Activated CD4-positive, alpha-beta T cell treated with anti-CD3 and anti-CD28 coated beads, Interleukin-2, amount 50 U/mL, for 1 hour (primary cell): ENCODE data around the gene FAM163B.

Experiments used
- DNase-seq: peaks from one replicate; pipeline ENCODE4 v3.0.0-alpha.2; 2020

FAM163B gene

DNA sequence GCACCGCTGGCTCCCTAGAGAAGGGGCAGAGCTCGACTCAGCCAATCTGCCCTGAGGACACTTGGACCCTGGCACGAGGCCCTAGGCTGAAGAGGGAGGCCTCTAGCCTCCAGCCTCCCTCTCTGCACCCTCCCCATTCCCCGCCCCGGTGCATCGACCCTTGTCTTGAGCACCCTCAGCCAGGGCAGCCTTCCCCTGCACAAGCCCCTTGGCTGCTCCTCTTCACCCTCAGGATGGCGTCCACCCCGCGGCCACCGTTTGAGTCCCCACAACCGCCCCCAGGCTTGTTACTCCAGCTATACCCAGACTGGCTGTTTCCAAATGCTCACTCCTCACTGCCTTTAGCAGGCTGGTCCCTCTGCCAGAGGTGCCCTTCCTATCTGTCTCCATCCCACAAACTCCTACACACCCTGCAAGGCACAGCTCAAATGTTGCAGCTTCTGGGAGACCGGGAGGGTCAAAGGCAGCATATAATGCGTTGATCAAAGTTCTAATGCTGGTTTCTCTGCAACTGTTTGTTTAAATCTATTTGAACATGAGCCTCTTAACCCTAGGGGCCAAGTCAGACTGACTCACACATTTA, 6.5 kb upstream of the FAM163B start:
- no peak for DNase-seq

DNA sequence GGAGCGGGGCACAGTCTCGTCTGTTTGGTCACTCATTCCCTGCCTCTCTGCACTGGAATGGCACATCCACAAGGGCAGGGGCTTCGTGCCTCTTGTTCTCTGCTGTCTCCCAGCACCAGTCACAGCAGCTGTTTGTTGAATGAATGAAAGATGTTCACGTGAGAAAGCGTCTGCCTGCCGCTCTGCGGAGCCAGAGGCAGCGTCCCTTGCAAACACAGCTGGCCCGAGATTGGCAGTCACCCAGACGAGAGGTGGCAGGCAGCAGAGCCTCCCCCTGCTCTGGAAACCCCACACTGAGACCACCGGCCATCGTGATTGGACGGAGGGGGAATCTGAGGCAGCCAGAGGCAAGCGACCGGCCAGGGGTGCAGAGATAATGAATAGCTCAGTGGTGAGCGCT, 6.0 kb upstream of the FAM163B start:
- DNase-seq = no peak

DNA sequence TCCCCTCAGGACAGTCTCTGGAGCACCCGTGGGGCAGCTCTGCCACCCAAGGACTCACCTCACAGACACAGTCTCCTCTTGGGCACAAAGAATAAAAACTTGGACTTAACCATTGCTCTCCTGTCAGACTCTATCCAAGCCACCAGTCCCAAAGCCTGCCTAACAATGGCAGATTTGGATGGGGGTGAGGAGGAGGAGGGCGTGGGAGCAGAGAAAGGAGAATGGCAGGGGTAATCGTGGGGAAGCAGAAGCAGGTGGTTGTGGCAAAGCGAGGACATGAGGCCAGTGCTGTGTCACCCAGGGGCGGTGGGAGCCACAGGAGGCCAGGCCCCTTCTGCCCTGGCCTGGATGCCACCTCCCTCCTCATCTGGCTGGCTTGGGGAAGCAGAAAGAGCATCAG, 5.5 kb upstream of the FAM163B start:
- no peak for DNase-seq

DNA sequence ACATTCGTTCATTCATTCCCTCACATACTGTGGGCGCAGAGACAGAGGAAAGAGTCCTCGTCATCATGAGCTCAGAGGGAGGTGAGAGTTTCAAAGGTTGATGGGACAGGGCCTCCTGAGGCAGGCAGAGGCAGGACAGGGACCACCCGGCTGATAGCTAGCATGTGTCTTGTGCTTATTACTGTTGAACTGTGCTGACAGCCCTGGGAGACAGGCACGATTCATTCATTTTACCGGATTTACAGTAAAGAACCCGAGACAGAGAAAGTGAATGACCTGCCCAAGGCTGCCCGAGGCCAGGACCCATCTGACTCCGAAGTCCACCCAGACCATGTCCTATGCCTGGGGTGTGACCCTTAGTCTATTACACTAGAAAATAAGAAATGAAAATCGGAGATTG, 4.9 kb upstream of the FAM163B start:
- DNase-seq = no peak

DNA sequence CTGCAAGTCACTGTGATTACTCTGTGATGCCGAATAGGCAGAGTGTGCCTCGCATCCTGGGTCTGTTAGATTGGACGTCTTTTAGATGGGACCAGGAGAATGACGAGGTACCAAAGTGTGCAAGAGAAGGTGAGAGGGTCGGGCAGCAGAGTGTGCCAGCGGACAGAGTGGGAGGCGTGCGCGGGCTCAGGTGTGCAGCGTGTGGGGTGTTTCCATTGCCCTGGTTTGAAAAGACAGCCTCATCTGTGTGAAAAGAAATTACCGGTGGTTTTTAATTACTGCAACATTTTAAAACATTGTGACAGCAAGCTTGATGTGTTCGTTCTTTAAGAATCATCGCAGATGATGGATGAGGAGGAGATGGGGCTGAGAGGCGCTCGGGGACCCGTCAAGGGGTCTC, 4.2 kb upstream of the FAM163B start:
- DNase-seq = no peak

DNA sequence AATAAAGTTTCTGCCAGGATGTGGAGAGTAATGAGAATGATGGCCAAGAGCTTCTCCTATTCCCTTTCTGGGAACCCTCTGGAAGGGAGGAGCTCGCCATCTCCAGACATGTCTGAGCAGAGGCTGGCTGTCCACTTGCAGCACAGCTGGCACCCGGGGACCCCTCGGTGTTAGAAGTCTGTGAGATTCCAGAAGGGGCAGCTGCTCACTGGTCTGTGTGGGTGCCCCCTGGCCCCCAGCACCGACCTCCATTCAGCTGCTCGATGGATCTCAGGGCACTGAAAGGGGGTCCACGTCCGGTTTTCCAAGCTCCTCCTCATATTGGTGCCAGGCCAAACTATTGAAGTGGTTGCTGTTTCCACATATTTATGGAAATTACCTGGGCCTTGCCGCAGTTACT, 3.6 kb upstream of the FAM163B start:
- DNase-seq = no peak

DNA sequence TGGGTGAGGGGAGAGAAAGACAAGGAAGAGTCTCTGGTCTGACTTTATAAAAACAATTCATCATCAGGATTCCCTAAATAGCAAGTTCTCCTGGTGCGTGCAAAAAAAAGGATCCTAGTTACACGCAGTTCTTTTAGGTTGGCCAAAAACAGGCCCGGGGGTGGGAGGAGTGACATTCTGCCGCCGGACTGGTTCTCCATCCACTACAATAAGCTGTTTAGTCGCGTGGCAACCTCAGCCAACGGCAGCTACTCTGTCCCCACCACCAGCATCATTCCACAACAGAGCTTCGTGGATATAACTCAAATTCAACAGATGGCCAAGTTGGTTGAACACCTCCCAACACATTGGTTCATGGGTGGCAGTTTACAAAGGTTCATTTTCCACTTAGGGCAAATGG, 2.9 kb upstream of the FAM163B start:
- DNase-seq = no peak

DNA sequence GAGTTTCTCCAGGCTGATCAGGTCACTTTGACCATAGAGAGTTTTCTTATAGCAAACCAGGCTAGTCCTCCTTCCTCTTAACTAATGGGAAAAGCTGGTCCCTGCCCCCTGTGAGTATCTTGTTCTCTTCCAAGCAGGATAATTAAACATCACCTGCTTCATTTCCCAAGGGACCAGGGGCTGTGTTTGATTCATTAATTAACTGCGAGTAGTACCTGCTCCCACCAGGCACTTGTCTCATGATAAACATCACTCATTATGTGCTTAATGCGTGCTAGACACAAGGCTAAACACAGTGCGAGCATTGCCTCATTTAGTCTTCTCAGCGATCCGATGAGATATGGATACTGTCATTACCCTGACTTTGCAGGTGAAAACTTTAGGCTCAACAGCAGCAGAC, 1.7 kb upstream of the FAM163B start:
- no peak for DNase-seq

DNA sequence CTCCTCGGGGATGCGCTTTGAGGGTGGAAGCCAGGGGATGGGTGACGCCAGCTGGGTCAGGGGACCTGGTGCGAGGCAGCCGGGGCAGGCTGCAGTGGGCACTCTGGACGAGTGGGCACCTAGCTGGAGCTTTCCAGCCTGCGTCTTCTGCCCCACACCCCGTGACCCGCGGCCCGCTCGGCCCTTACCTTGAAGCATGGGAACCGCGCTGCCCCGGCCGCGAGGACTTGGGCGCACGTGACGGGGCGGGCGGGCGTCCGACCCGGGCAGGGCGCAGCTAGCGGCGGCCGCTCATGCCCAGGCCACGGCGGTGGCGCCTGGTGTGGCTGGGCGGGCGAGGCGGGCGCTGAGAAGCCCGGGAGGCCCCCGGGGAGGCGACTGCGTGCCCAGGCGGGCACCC, 300 bp downstream of the FAM163B start:
- no peak for DNase-seq

DNA sequence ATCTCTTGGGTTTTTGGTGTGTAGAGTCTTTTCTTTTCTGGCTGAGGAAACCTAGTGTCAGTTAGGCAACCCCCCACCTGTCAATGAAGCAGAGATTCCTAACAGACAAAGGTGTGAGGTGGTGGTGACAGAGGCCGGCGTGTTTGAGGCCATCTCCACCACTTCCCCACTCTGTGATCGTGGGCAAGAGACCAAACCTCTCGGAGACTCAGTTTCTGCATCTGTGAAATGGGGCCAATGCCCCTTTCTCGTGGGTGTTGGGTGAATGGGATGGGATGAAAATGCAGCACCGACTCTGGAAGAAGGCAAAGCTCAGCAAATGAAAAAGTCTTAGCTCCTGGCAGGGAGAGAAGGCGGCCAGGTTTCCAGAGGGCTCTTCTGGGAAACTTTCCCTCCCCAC, 807 bp downstream of the FAM163B start:
- no peak for DNase-seq

DNA sequence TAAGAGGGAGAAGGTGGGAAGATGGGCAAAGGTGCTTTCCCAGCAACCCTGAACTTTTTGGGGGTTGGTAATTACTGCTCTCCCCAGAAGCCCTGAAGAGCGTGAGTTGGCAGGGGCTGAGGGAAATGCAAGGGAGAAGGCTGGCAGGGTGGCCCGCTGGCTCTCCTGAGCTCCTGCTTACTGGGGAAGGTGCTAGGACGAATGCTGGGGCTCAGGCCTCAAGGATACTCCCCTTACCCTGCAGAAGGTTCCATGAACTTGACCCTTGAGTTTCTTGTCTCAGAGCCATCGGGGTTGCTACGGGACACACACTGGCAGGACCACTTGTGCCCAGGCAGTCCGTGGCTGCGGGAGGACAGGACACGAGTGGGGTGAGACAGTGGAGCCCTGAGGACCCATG, 1.2 kb downstream of the FAM163B start:
- DNase-seq = no peak

DNA sequence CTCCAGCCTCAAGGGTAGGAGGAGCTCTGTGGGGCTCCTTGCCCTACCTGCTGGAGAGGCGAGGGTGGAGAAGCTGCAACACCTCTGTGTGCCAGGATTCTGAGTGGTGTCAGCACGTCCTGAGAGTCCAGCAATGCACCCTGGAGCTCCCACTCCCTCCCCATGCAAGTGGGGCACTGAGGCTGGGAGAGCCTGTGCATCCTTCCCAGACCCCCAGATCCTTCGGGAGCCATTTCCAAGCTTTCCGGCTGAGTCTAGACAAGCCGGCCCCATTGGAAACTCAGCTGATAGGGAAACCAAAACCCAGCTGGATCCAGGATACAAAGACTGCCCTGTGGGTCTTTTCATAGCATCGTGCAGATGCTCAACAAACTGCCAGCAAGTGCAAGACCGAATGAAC, 1.8 kb downstream of the FAM163B start:
- no peak for DNase-seq

DNA sequence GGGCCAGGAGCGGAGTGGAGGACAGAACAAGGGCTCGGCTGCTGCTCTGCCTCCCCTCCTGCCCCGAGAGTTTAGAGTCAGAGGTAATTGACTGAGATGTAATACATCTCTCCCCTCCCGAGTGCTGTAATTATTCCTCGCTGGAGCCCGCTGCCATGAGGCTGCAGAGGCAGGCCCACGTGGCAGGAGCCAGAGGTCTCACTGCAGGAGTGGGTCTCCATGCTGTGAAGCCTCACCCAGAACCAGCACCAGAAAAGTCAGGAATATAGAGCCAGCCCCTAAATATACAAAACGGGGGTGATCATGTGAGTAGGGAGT, 2.5 kb downstream of the FAM163B start:
- no peak for DNase-seq

DNA sequence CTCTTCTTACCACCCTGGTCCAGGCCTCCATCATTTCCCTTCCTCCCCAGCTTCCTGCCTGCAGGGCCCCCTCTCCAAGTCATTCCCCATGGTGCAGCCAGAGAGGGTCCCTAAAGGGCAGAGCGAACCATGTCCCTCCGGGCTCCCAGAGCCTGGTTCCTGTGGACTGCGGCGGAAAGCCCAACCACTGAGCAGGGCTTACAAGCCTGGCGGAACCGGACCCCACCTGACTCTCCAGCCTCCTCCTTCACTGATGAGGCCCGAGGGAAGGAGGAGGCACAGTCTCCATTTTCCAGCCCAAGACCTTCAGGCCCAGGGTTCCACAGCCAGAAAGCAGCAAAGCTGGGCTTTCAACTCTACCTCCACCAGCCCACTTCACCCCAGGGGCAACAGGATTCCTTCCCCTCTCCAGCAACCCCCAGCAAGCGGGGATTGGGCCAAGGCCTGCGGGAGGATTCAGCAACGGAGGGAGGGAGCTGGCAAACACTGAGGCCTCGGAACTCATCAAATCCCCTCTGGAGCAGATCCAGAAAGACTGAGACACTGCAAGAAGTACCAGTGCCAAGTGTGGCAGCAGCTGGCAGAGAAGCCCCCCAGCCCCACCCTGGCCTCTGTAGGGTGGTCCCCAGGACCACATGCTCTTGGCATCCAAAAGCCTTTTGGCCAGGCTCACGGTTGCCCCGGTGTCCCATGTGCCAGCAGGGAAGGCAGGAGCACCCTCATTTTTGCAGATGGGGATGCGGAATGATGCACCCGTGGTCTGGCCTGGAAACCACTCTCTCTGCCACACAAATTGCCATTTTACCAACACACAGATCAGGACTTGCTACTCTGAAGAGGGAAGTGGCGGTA, 3.1 kb downstream of the FAM163B start:
- no peak for DNase-seq

DNA sequence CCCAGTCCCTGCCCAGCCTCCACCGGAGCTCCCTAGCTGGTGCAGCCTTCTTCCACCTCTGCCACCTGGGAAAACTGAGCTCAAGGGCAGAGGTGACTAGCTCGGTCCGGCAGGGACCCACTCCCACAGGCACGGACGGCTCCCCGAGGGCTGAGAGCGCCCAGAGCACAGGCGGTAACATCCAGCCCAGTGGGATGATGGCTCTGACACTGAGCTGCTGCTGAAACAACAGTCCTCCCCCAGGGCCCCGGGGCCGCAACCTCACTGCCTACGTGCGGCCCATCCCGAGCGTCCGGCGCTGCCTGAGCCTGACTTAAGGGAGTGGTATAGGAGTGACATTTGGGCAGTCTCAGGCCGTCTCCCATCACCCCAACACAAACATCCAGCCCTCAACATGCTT, 3.7 kb downstream of the FAM163B start:
- DNase-seq = no peak

DNA sequence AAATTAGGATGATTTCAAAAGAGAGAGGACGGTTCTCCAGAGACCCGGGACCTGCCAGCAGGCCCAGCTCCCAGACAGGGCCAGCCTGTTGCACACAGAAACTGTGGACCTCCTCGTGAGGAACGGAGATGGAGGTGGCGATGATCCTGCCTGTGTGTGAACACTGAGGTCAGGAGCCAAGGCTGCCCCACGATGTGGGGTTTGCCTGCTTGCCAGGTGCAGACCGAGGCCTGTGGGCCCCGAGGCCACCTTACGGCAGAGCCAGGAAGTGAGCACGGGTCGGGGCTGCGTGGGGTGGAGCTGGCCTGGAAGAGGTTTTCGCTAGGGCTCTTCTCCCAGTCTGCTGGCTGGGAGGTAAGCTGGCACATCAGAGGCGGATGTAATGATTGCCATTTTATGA, 4.3 kb downstream of the FAM163B start:
- no peak for DNase-seq

DNA sequence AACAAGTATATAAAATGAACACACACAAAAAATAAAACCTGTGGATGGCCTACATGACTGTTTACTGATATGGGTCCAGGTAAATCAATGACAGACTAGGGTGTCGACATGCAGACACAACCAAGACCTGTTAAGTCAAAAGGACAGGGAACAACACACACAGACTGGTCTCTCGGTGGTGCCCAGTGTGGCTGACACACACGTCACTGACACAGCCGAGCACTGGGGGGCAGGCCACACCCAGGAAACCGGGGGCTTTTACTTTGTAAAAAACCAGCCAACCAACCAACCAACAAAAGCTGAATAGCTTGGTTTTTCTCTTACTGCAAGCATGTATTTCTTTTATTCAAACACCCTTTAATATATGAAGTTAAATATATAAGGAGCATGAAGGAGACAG, 5.0 kb downstream of the FAM163B start:
- peak; percentile 30 for DNase-seq

DNA sequence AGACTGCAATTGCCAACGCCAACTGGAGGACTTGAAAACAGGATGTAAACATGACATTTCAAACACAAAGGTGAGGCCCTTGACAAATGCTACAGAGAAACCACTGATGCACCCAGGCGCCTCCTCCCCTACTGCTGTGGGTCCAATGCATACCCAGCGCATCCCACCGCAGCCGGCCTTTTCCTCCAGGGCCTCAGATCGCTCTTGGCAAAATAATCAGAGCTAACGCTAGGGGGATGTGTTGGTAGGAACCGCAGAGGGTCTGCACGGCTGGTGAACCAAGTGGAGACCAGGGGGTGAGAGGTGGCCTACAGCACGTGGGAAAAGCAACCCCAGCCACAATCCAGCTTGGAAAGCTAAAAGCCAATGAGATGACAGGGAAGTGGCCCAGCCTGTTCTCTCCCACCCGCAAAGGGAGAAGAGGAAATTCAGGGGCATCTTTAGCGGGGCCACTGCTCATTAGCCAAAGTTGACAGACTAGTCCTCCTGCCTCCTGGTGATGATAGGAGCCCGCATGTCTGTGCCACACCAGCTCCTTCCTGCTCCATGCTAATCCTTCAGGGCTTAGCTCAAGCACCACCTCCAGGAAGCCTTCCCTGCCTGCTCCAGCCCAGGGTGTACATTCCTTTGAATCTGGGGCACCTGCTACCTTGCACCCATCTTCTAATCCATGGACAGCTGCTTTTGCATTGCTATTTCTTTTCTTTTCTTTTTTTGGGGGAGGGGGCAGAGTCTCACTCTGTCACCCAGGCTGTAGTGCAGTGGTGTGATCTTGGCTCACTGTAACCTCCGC, 5.9 kb downstream of the FAM163B start:
- DNase-seq = no peak

DNA sequence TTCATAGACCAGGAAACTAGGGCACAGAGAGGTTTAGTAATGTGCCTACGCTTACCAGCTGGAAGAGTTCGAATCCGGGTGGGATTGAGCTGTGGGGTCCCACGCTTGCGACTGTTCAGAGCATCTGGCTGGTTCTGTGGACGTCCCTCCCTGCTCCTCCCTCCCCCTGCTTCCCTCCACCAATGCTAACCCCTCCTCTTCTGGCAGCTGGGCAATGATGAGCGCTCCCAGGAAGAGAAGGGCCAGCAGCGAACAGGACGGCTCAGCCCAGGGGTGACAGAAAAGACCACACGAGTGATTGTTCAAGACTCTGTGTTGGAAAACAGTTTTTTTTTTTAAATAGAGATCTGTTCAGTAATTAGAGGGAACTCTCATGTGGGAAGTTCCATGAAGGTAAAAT, 6.9 kb downstream of the FAM163B start:
- no peak for DNase-seq

DNA sequence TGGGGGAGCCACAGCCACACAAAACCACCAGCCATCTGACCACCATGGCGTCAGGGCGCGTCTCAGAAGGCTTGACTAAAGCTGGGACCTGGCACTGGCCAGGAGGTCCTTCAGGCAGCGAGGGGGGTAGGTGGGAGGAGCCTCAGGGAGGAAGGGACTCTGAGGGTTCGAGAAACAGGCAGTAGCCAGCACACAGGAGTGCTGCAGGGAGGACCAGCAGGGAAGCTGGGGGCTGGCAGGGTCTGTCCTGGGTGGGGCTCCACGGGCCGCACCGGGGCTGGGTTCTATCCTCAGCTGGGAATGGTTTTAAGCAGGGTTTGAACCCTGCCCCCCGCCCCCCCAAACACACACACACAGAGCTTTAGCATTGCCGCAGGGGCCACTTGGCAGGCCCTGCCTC, 7.4 kb downstream of the FAM163B start:
- DNase-seq = no peak

DNA sequence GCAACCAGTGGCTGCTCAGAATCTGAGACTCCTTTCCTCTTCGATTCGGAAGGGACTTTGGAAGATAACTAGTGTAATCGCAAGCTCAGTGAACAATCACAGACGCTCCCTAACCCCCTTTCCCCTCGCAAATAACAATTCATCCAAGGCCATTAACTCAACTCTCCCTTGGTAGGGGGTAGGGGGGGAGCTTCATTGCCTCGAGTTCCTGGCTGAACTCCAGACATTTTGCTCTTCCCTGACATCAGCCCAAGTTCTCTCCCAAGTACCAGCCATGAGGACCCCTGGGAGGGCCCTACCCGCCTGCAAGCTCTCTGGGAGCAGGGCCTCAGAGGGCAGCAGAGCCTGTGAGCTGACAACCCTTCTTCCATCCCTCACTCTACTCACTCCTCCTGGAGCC, 8.4 kb downstream of the FAM163B start:
- DNase-seq = no peak

DNA sequence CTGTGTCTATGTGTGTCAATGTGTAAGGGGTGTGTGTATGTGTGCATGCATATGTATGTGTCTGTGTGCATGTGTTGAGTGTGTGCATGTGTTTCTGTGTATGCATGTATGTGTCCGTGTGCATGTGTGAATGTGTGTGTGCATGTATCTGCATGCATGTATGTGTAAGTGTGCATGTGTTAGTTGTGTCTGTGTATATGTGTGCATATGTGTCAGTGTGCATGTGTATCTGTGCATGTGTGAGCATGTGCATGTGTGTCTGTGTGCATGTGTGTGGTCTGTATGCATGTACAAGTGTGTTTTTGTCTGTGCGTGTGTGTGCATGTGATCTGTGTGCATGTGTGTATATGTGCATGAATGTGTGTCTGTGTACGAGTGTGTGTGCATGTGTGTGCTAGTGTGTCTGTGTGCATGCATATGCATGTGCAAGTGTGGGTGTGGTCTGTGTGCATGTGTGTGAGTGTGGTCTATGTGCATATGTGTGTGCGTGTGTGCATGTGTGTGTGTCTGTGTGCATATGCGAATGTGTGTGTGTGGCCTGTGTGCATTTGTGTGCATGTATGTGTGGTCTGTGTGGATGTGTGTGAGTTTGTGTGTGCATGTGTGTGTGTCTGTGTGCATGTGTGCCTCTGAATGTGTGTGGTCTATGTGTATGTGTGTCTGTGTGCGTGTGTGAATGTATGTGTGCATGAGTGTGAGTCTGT, 9.6 kb downstream of the FAM163B start:
- DNase-seq = no peak

DNA sequence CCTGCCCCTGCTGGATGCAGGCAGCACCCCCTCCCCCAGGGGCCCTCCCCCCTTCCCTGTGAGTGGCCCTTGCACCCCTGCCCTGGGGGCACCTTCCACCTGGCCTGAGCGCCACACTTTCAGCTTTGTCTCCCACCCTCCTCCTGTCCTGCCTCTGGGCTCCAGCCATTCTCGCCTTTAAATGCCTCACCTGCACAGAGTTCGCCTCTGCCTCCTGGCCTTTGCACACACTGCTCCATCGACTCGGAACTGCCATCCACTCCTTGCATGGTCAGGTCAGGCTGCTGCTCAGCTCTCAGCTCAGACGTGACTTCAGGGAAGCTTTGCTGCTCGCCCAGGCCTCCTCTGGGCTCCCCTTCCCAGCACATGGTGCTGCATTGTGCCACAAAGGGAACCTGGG, 10.2 kb downstream of the FAM163B start:
- no peak for DNase-seq
